Lower leg skin (tissue), 3 donors: ENCODE measurements around the gene DTWD2.

ENCODE experiments used
- CTCF ChIP-seq, 3 donors: fragments of 450-650 bp; IDR thresholded peaks; one replicate each; pipeline ENCODE4 v1.5.1; 2016; ENCODE audit warnings: antibody characterized with exemption in 3 of 3, mild to moderate bottlenecking in 3 of 3, moderate library complexity in 2 of 3
- POLR2A ChIP-seq, 2 donors: fragments of 450-650 bp; IDR thresholded peaks; one replicate each; pipeline ENCODE4 v1.6.1; 2016 to 2017; ENCODE audit warnings: antibody characterized with exemption in 2 of 2, mild to moderate bottlenecking in 1 of 2, moderate library complexity in 1 of 2

- TF ChIP-seq CTCF (IDR thresholded peaks at IDR 0.05) (no peak), POLR2A (IDR thresholded peaks at IDR 0.05) (no peak)
These were observed 186.0 kb downstream of the DTWD2 start for GRCh38 chr5:118802335-118802734.
